Ishikawa (cell line): ENCODE measurements around the gene CRYBB1.

Experiments
- EP300 ChIP-seq: IDR thresholded peaks from 2 replicates; pipeline ENCODE4 v1.6.1; 2012; ENCODE audit warnings: borderline replicate concordance
- FOXM1 ChIP-seq: IDR thresholded peaks from 2 replicates; pipeline ENCODE4 v1.6.1; 2012; ENCODE audit warnings: low read depth, borderline replicate concordance
- MAX ChIP-seq: IDR thresholded peaks from 2 replicates; pipeline ENCODE4 v1.6.1; 2012
- RAD21 ChIP-seq: IDR thresholded peaks from 2 replicates; pipeline ENCODE4 v1.6.1; 2012; ENCODE audit warnings: low read depth
- REST ChIP-seq: IDR thresholded peaks from 2 replicates; pipeline ENCODE4 v1.6.1; 2012; ENCODE audit warnings: low read depth, mild to moderate bottlenecking
- TAF1 ChIP-seq: IDR thresholded peaks from 2 replicates; pipeline ENCODE4 v1.6.1; 2012; ENCODE audit warnings: low read depth, mild to moderate bottlenecking
- YY1 ChIP-seq: IDR thresholded peaks from 2 replicates; pipeline ENCODE4 v1.6.1; 2012; ENCODE audit warnings: low read depth

- TF ChIP-seq TAF1: no peak
- TF ChIP-seq EP300: no peak
- TF ChIP-seq YY1: no peak
- no peak for TF ChIP-seq MAX
- TF ChIP-seq REST: no peak
- no peak for TF ChIP-seq FOXM1
- no peak for TF ChIP-seq RAD21
Observed at GRCh38 chr22:26615830-26616435, 1.9 kb downstream of the CRYBB1 start.
